Activated effector memory CD4-positive, alpha-beta T cell treated with Interleukin-2 at 50 U/mL for 16 hours (primary cell): ENCODE data around the gene F10.

Experiments
- DNase-seq: peaks from one replicate; pipeline ENCODE4 v3.0.0-alpha.2; 2020

F10 gene

GRCh38 chr13:113140677-113141600 is 18.3 kb downstream of the F10 start:
- DNase-seq, result no peak

- no peak for DNase-seq
These were observed 19.0 kb downstream of the F10 start for GRCh38 chr13:113141601-113141970.

GRCh38 chr13:113142876-113143275 is 20.3 kb downstream of the F10 start:
- DNase-seq, result no peak

- DNase-seq, result no peak
These were observed 21.1 kb downstream of the F10 start for GRCh38 chr13:113143466-113144254.

GRCh38 chr13:113144255-113144629 is 21.6 kb downstream of the F10 start:
- DNase-seq, result no peak

- DNase-seq, result no peak
These were observed 22.9 kb downstream of the F10 start for GRCh38 chr13:113145496-113145895.

- DNase-seq, result no peak
These were observed 23.5 kb downstream of the F10 start for GRCh38 chr13:113145911-113146598.

GRCh38 chr13:113146750-113147149 is 24.2 kb downstream of the F10 start:
- DNase-seq, result no peak

- DNase-seq, result no peak
These were observed 24.6 kb downstream of the F10 start for GRCh38 chr13:113147206-113147605.

GRCh38 chr13:113148407-113148806 is 25.8 kb downstream of the F10 start:
- DNase-seq, result no peak

GRCh38 chr13:113148940-113149503 is 26.4 kb downstream of the F10 start:
- DNase-seq, result no peak

- no peak for DNase-seq
These were observed 27.3 kb downstream of the F10 start for GRCh38 chr13:113149711-113150549.

GRCh38 chr13:113150550-113151365 is 28.2 kb downstream of the F10 start:
- no peak for DNase-seq

- DNase-seq, result no peak
These were observed 29.4 kb downstream of the F10 start for GRCh38 chr13:113151745-113152690.

- no peak for DNase-seq
These were observed 30.0 kb downstream of the F10 start for GRCh38 chr13:113152691-113152983.

GRCh38 chr13:113152984-113153809 is 30.6 kb downstream of the F10 start:
- DNase-seq, result no peak

GRCh38 chr13:113153810-113154748 is 31.5 kb downstream of the F10 start:
- peak; percentile 61 for DNase-seq

- DNase-seq, result no peak
These were observed 32.6 kb downstream of the F10 start for GRCh38 chr13:113155201-113155600.
